ENCODE data around the gene NDFIP2. TPM values are rescaled to one million over a fixed set of nuclear protein-coding genes. Genes with fewer than 3 reads are reported as not detected.

The NDFIP2 gene
- total RNA-seq, 1 experiment from 2014 or later = 31.0 TPM

DNA sequence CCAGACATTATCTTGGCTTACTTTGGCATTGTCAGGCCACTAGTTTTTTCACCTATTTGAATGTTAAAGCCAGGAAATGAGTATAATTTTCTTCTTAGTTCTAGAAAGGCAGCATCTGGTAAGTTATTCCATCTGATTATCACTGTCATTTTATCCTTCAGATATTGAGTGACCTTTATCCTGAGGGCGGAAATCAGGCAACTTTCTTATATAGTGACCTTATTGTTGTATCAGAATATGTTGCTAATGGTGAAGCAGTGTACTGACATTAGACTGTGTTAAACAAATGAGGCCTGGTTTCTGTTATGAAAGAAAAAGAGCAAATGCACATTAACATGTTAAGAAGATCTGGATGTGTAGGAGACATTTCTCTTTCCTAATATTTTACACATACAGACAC is 5.4 kb upstream of the NDFIP2 start:
- H3K18ac ChIP-seq (ENCODE audit: insufficient read length, low read depth, low read length) = no peak overlapping the region

More for the DNA sequence above, 5.4 kb upstream of the NDFIP2 start:
- no peaks in the 10 kb centered on the region; the same call in 1 of the 2 replicates for H3K27me3 ChIP-seq (ENCODE audit: insufficient read depth, low read length)
- Mint-ChIP-seq H3K27me3 (ENCODE audit: low read depth) (peaks cover 21% of the 10 kb centered on the region), H3K27ac (no peak overlapping the region), H3K4me1 (peaks cover 5 to 7% of the 10 kb centered on the region in 2 experiments; a peak in 3 of 4 replicates), H3K36me3 (ENCODE audit: insufficient read depth in 1 of 3, low read depth in 3 of 3) (no peaks in the 10 kb centered on the region), H3K9me3 (peaks cover 0 to 3% of the 10 kb centered on the region in 2 experiments; a peak in 1 of 5 replicates), H3K4me3 (no peak overlapping the region)
- H3K79me2 ChIP-seq (ENCODE audit: insufficient read depth, low read length) = no peaks in the 10 kb centered on the region
- H2BK120ac ChIP-seq (ENCODE audit: low read depth, low read length, poor library complexity, severe bottlenecking) = no peak overlapping the region
- no peaks in the 10 kb centered on the region for H3K9me3 ChIP-seq (ENCODE audit: control insufficient read depth, low read depth, low read length)
- no peak overlapping the region for H2BK15ac ChIP-seq (ENCODE audit: low read depth, low read length)
- H2BK20ac ChIP-seq (ENCODE audit: low read depth, low read length, poor library complexity, severe bottlenecking) = no peak overlapping the region
- no peak overlapping the region for H3T11ph ChIP-seq (ENCODE audit: low read length)
- no peaks in the 10 kb centered on the region for H3K4me1 ChIP-seq (ENCODE audit: insufficient read depth, low read length)
- no peak overlapping the region for H2BK12ac ChIP-seq (ENCODE audit: insufficient read length, low read depth, low read length)
- no peak overlapping the region for H3K4me2 ChIP-seq (ENCODE audit: insufficient read depth, insufficient read length, low read length)
- TF ChIP-seq, protein P1, sequence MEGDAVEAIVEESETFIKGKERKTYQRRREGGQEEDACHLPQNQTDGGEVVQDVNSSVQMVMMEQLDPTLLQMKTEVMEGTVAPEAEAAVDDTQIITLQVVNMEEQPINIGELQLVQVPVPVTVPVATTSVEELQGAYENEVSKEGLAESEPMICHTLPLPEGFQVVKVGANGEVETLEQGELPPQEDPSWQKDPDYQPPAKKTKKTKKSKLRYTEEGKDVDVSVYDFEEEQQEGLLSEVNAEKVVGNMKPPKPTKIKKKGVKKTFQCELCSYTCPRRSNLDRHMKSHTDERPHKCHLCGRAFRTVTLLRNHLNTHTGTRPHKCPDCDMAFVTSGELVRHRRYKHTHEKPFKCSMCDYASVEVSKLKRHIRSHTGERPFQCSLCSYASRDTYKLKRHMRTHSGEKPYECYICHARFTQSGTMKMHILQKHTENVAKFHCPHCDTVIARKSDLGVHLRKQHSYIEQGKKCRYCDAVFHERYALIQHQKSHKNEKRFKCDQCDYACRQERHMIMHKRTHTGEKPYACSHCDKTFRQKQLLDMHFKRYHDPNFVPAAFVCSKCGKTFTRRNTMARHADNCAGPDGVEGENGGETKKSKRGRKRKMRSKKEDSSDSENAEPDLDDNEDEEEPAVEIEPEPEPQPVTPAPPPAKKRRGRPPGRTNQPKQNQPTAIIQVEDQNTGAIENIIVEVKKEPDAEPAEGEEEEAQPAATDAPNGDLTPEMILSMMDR (conservative IDR thresholded peaks at IDR 0.05) = no peak
- no peak overlapping the region for H2AFZ ChIP-seq (ENCODE audit: low read length)
- no peak overlapping the region for H4K91ac ChIP-seq (ENCODE audit: insufficient read length, low read depth, low read length)
- H3K23me2 ChIP-seq (ENCODE audit: insufficient read length, low read depth, low read length, poor library complexity, severe bottlenecking) = no peaks in the 10 kb centered on the region
- H3K27ac ChIP-seq (ENCODE audit: insufficient read length, low read depth, low read length) = no peak overlapping the region
- H3K79me1 ChIP-seq (ENCODE audit: insufficient read depth, low read depth, low read length, poor library complexity, severe bottlenecking) = no peaks in the 10 kb centered on the region
- no peak overlapping the region for H2BK5ac ChIP-seq (ENCODE audit: insufficient read length, low read length)
- no peak for DNase-seq
- no peak overlapping the region for H3K9ac ChIP-seq (ENCODE audit: extremely low read depth, insufficient read length, low read length)
- no peak overlapping the region for H2AK5ac ChIP-seq (ENCODE audit: insufficient read length, low read length)
- H3K23ac ChIP-seq (ENCODE audit: insufficient read length, low read depth, low read length) = no peak overlapping the region
- H3K14ac ChIP-seq (ENCODE audit: insufficient read depth, low read length) = no peak overlapping the region
- H3K56ac ChIP-seq (ENCODE audit: insufficient read length, low read depth, low read length) = no peak overlapping the region
- H4K5ac ChIP-seq (ENCODE audit: insufficient read length, low read depth, low read length) = no peak overlapping the region
- H4K20me1 ChIP-seq (ENCODE audit: control insufficient read depth, insufficient read depth, insufficient read length) = no peaks in the 10 kb centered on the region
- H4K8ac ChIP-seq (replicated peaks; ENCODE audit: insufficient read length, low read depth, low read length) = no peak overlapping the region
- WGBS (ENCODE audit: extremely low coverage, insufficient read length, low lambda C conversion rate) = no CpG with 5 or more reads among the region's 1 CpG
- no peak overlapping the region for H3K4ac ChIP-seq (ENCODE audit: low read depth, low read length)

All from H9 (cell line).